SHP77 treated with DMSO at 0.1 percent for 48 hours (cell line): ENCODE results near the gene SSR1.
"Not testable (repeated sequence)": the region's sequence is repeated elsewhere in the genome, so short reads cannot be mapped to it uniquely, and the experiment has no call there.

Experiments used
- DNase-seq: peaks from one replicate; lab custom pipeline; 2025; lab: John Stamatoyannopoulos, UW

Gene SSR1

GRCh38 chr6:7276199-7276524, 36.8 kb downstream of the SSR1 start:
- no peak for DNase-seq

- DNase-seq = not testable (repeated sequence)
Observed at GRCh38 chr6:7274525-7274924, 38.5 kb downstream of the SSR1 start.

DNA sequence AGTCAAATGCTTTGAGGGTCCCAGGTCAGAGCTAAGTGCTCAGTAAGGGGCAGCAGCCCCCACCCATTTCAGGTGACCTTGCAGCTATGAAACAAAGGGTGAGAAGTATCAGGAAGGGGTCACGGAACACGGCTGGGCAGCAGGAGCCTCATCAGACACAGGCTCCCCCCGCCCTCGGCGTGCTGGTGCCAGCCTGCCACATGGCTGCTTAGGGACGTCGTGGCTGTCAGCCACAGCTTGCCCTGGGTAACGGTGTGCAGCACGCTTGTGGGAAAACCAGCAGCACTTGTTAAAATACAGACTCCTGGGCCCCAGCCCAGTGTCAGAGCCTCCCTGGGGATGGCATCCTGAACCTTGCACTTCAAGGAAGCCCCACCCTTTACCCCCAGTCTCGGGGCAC, 39.3 kb downstream of the SSR1 start:
- no peak for DNase-seq

DNA sequence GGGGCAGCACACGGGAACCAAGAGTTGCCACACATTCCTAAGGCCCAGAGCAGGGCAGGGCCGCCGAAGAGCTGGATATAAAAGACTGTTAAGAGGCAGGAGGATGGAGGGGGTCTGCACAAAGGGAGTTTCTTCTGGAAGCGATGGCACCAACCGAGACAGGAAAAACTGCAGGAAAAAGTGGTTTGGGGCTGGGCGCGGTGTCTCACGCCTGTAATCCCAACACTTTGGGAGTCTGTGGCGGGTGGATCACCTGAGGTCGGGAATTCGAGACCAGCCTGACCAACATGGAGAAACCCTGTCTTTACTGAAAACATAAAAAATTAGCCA, 41.8 kb downstream of the SSR1 start:
- DNase-seq = no peak

DNA sequence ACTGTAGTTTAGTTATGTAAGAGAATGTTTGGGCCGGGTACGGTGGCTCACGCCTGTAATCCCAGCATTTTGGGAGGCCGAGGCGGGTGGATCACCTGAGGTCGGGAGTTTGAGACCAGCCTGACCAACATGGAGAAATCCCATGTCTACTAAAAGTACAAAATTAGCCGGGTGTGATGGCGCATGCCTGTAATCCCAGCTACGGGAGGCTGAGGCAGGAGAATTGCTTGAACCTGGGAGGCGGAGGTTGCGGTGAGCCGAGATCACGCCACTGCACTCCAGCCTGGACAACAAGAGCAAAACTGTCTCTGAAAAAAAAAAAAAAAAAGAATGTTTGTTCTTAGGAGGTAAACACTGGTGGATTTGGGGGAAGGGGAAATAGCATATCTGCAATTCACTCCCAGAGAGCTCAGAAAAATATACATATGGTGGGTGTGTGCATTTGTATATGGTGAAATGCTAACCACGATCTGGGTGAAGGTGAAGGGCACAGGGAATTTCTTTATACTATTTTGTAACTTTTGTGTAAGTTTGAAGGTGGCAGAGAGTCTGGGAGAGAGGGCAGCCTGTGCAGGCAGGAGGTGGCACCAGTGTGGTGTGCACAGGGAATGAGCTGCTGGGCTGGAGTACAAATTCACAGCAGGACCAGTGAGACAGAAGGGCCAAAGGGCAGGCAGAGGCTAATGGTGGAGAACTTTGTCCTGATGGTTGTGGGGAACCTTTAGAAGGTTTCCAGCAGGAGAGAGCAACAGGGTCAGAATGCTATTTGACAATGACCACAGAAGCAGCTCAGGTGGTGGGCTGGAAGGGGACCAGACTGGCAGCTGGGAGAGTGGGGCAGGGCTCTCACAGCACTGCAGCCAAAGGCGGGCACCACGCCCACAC, 42.4 kb downstream of the SSR1 start:
- no peak for DNase-seq

GRCh38 chr6:7269816-7270215, 43.2 kb downstream of the SSR1 start:
- no peak for DNase-seq

DNA sequence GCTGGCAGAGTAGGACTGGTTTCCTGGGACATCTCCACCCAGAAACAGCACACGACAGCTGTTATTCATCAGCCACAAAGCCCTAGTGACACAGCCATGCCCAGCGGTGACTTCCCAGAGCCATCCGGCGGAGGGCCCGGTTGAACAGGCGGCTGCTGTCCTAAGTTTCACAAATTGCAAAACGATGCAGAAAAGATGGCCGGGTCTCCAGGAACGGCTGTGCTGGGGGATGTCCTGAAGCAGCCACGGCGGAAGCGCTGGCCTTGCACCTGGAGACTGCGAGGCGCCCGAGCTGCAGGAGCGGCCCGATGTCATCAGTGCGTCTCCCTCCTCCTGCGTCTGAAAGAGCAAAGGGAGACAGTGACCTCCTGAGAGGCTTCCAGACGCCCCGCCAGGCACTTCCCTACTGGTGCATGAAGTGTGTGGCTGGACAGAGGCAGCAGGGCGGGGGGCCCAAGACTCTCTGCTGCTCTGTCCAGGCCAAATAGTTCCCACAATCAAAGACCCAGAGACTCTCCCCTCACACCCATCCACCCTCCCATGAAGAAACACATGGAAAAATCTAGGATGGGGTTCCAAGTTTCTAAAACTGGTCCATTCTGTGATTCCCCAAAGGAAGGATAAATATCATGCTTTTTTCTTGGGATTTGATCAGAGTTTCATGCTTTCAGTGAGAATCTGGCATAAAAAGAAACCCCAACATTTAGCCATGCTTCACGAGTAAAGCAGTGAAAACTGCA, 44.0 kb downstream of the SSR1 start:
- DNase-seq = no peak

DNA sequence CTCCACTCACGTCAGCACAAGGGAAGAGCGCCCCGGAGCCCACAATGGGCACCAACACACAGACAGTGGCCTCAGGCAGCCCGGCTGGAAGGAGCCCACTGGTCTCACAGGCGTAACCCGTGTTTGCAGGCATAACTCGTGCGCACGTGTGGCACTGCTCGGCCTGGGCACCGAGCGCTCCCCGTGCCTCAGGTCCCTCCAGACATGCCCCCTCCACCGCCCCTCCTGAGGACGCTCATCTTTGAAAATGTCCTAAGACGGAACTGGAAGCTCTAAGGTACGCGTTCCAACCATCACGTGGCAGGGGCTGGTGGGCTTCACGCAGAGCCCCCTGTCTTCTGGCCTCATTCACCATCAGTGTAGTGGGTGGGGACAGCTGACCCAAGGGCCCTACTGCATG, 44.6 kb downstream of the SSR1 start:
- no peak for DNase-seq

DNA sequence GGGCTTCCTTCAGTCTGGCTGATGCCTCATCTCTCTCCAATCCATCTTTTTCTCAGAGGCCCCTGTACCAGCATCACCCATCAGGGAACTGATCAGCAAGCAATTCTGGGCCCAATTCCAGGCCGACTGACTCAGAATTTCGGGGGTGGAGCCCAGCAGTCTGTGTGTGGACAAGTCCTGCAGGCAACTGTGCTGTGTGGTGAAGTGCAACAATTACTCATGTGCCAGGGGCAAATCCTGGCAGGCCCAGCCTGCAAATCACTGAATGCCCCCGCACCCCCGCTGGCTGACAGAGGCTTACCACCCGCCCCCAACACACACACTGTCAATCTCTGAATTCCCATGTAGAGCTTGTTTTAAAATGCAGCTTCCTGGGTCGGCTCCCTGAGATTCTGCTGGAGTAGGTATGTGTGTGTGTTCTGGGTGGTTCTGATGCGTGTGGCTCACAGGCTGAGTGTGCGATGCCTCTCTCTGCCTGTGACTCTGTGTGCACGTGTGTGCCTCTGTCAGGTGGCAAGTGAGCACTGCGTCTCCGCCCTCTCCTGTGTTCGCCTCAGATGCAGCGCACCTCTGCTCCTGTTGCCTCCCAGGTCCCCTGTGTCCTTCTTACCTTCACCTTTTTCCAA, 45.4 kb downstream of the SSR1 start:
- DNase-seq = no peak

GRCh38 chr6:7267071-7267465, 45.9 kb downstream of the SSR1 start:
- no peak for DNase-seq

GRCh38 chr6:7265385-7265726, 47.6 kb downstream of the SSR1 start:
- DNase-seq = not testable (repeated sequence)

- DNase-seq = no peak
Observed at GRCh38 chr6:7264686-7265384, 48.2 kb downstream of the SSR1 start.

GRCh38 chr6:7264041-7264440, 49.0 kb downstream of the SSR1 start:
- DNase-seq = no peak

- not testable (repeated sequence) for DNase-seq
Observed at GRCh38 chr6:7263519-7263805, 49.5 kb downstream of the SSR1 start.

DNA sequence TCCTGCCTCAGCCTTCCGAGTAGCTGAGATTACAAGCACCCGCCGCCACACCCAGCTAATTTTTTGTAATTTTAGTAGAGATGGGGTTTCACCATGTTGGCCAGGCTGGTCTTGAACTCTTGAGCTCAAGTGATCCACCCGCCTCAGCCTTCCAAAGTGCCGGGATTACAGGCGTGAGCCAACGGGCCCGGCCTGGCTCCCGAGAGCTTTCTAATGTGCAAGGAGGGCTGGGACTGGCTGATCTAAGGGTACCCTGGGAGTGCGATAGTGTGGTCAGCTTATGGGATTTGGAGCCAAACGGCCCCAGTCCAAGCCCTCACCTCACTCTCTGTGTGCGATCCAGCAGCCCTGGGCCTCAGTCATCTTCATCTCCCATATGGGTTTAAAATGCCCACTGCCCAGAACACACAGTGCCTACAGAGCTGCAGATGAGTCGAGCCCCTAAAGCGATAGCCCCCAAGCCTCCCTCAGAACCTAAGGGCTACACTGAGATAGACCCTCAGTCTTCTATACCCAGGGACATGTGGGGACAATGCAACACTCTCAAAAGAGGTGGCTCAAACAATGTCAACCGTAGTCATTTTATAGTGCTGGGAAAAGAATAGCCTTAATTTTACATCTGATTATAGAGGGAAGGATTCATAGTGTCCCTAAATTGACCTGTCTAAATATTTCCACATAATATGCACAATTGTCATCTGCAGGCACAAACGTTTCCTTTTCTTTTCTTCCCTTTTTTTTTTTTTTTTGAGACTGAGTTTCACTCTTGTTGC, 50.1 kb downstream of the SSR1 start:
- no peak for DNase-seq

DNA sequence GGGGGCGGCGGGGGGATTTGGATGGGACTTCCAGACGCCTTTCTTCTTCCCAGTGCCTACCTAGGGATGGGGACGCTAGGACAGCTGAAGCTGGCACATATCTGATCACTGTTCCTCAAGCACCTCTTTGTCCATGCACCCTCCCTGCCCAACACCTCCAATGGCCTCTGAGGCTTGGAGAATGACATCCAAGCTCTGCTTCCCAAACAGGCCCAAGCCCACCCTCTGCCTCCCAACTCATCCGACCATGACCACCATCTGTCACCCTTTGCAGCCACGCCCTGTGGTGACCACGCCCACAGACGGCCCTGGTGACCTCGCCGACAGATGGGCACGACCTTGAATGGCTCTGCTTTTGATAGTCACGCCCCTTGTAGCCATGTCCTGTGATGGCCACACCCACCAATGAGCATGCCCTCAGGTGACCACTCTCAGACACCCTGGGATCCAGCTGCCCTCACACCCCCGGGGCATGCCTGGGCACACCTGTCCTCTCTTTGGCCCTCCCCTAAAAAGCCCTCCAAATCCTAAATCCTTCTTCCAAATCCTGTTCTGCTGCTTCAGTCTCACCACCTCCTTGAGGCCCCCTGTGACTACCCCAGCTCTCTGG, 51.0 kb downstream of the SSR1 start:
- DNase-seq = peak; percentile 46

- DNase-seq = peak; percentile 77
Observed at GRCh38 chr6:7261032-7261841, 51.8 kb downstream of the SSR1 start.

- no peak for DNase-seq
Observed at GRCh38 chr6:7260291-7261031, 52.5 kb downstream of the SSR1 start.

DNA sequence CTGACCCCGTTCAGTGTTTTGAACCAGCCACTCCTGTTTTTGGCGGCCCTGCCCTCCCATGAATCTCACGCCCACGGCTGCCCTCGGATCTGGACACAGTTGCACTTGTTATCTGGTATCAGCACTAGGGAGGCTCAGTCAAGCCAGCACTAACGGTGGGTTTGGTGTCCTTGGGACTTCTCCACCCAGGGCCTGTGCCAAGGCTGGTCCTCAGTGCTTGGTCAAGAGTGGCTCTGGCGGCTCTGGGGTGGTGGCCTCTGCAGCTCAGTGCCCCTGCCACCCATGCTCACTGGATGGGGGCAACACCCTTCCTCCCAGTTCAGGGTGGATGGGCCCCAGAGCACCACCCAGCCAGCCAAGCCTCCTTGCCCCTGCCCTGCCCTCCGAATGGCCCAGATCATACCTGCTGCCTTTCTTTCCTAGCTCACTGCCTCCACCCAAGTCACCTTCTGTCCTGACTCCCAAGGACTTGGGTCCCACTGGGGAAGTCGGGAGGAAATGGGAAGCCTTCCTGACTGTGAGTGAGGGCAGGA, 54.7 kb downstream of the SSR1 start:
- DNase-seq = no peak
